GM20000 (cell line): ENCODE data around the gene TMC5.

Source experiments
- DNase-seq: peaks from one replicate; pipeline ENCODE4 v3.0.0; 2012; ENCODE audit warnings: low spot score
- CTCF ChIP-seq: IDR thresholded peaks from 2 replicates; pipeline ENCODE4 v1.5.1; 2012; ENCODE audit warnings: mild to moderate bottlenecking, control low read depth; ENCODE audit errors: extremely low read depth, missing control alignments

TMC5 gene

GRCh38 chr16:19484096-19484495 lies 66.4 kb downstream of the TMC5 start:
- no peak for DNase-seq
- no peak for TF ChIP-seq CTCF

- DNase-seq = no peak
- TF ChIP-seq CTCF = no peak
Measured at GRCh38 chr16:19485611-19486010, 67.9 kb downstream of the TMC5 start.

- DNase-seq = no peak
- TF ChIP-seq CTCF = no peak
Measured at GRCh38 chr16:19486051-19486450, 68.4 kb downstream of the TMC5 start.

GRCh38 chr16:19486750-19487325 lies 69.2 kb downstream of the TMC5 start:
- no peak for DNase-seq

GRCh38 chr16:19488213-19488640 lies 70.5 kb downstream of the TMC5 start:
- no peak for DNase-seq
- TF ChIP-seq CTCF = no peak

More at GRCh38 chr16:19486750-19487325, 69.2 kb downstream of the TMC5 start:
- no peak for TF ChIP-seq CTCF

- TF ChIP-seq CTCF = no peak
- DNase-seq = no peak
Measured at GRCh38 chr16:19490619-19491018, 72.9 kb downstream of the TMC5 start.

- TF ChIP-seq CTCF = no peak
- no peak for DNase-seq
Measured at GRCh38 chr16:19497176-19497575, 79.5 kb downstream of the TMC5 start.
